Measurements from ENCODE around the gene COPG2. TPM values are rescaled to one million over a fixed set of nuclear protein-coding genes. Genes with fewer than 3 reads are reported as not detected.

The COPG2 gene
- total RNA-seq, 1 experiment from 2014 or later = 13.9 TPM

DNA sequence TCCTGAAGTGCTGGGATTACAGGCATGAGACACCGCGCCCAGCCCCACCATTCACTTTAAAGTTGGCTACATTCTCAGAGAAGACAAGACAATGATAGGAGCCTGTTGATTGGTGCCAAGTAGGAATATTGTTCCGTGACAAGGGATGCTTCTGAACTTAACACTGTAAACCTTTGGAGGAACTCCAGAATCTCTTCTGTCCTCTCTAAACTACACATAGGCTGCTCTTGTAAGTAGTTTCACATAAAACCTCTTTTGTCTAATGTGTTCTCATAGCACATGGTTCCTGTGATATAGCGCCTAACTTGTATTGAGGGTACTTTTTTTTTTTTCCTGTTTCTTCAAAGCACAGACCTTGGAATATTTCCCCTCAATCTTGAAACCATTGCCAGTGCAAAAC is 3.6 kb upstream of the COPG2 start:
- Mint-ChIP-seq H3K27me3 (ENCODE audit: insufficient read depth, unreplicated experiment) (peaks cover 4% of the 10 kb centered on the region), H3K4me3 (ENCODE audit: unreplicated experiment) (no peak overlapping the region), H3K27ac (ENCODE audit: unreplicated experiment) (no peak overlapping the region), H3K9me3 (ENCODE audit: unreplicated experiment) (no peaks in the 10 kb centered on the region), H3K4me1 (ENCODE audit: low read depth, unreplicated experiment) (peaks cover 5% of the 10 kb centered on the region), H3K36me3 (ENCODE audit: insufficient read depth, unreplicated experiment) (no peaks in the 10 kb centered on the region)
- no peaks in the 10 kb centered on the region for H3K36me3 ChIP-seq (ENCODE audit: control insufficient read depth, insufficient read depth, low read length)
- intact Hi-C loops (cut with micrococcal nuclease; ENCODE audit: unreplicated experiment) = no loop called here
- no TSS peak for BruUV-seq (replicated peaks)
- ChIA-PET POLR2A (no interaction called here), CTCF (no interaction called here)
- no peaks in the 10 kb centered on the region for H3K27me3 ChIP-seq (replicated peaks; ENCODE audit: control insufficient read depth, insufficient read depth, low read length)
- H3K9me3 ChIP-seq = no peaks in the 10 kb centered on the region
- DNase-seq = no peak
- TF ChIP-seq CTCF (IDR thresholded peaks at IDR 0.05; ENCODE audit: insufficient read depth in 1 of 2, low read depth in 1 of 2, low read length in 1 of 2, severe bottlenecking in 1 of 2, unreplicated experiment in 1 of 2) = no peak
- H3K4me3 ChIP-seq (ENCODE audit: low read depth, low read length) = no peak overlapping the region
- peaks cover 5% of the 10 kb centered on the region; the same call in 1 of the 2 replicates for H3K4me1 ChIP-seq

DNA sequence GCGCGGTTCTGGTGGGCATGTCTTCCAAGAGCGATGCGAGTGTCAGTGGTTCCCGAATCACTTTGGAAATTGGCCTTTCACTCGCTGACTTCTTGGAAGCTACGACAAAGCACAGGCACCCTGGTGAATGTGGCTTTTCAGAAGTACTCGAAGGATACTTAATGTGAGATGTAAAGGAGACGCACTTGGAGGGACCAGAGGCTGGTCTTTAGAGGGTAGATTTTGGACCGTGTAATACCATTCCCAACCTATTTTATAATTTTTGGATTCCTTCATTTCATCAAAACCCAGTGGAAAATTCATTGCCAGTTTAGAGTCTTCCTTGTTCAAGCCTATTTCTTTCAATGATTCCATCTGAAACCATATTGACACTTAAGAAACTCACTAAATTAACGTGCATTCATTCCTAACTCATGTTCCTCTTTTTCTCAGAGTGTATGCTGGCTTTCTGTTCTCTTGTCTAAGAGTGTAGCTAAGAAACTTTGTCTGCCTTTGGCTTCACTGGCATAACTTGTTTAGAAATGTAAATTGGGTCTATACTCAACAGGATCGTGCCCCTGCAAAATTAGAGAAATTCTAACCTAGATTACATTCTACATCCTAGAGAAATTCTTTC is 645 bp upstream of the COPG2 start:
- TF ChIP-seq CTCF (IDR thresholded peaks at IDR 0.05; ENCODE audit: insufficient read depth in 1 of 2, low read depth in 1 of 2, low read length in 1 of 2, severe bottlenecking in 1 of 2, unreplicated experiment in 1 of 2) = no peak
- CTCF ChIA-PET = no interaction called here
- H3K9me3 Mint-ChIP-seq (ENCODE audit: unreplicated experiment) = no peaks in the 10 kb centered on the region
- TSS peak; percentile 71 for BruUV-seq (replicated peaks)
- H3K9me3 ChIP-seq = no peaks in the 10 kb centered on the region
- intact Hi-C loops (cut with micrococcal nuclease; ENCODE audit: unreplicated experiment) = no loop called here
- no peak for DNase-seq
- H3K4me3 ChIP-seq (ENCODE audit: low read depth, low read length) = peak overlapping the region; percentile 76
- no peaks in the 10 kb centered on the region for H3K36me3 ChIP-seq (ENCODE audit: control insufficient read depth, insufficient read depth, low read length)
- peaks cover 5% of the 10 kb centered on the region for H3K4me1 Mint-ChIP-seq (ENCODE audit: low read depth, unreplicated experiment)
- H3K4me1 ChIP-seq = peaks cover 5% of the 10 kb centered on the region; the same call in 1 of the 2 replicates
- no peaks in the 10 kb centered on the region for H3K27me3 Mint-ChIP-seq (ENCODE audit: insufficient read depth, unreplicated experiment)
- no peaks in the 10 kb centered on the region for H3K36me3 Mint-ChIP-seq (ENCODE audit: insufficient read depth, unreplicated experiment)
- no peaks in the 10 kb centered on the region for H3K27me3 ChIP-seq (replicated peaks; ENCODE audit: control insufficient read depth, insufficient read depth, low read length)
- POLR2A ChIA-PET = no interaction called here
- peak overlapping the region; percentile 84 for H3K4me3 Mint-ChIP-seq (ENCODE audit: unreplicated experiment)
- no peak overlapping the region for H3K27ac Mint-ChIP-seq (ENCODE audit: unreplicated experiment)

DNA sequence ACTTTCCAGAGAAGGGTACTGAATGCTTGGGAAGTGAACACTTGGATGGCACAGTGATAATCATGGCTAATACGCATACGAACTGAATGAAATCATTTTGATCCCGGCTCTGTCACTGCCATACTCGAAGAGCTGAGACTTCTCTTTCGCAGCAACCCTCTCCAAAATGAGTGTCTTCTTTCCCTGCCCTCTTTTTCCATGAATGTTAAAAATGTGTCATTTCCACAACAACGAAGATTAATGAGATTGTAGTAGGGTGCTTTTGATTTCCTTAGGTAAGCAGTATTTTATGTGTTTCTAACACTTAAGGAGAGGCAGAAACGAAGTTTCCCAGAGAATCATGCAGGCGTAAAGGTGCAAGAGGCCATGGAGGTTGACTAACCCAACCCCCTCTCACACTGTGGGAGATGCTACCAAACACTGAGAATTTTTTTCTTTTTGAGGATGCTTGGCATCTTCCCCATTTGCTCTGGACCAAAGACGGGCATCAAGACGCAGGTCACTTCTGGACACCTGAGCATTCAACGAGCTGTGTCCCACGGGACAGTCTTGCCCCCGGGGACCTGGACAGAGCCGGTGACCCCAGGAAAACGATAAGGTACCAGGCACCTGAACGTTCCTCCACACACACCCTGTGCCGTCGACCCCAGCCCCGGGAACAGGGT is 823 bp downstream of the COPG2 start:
- ChIA-PET POLR2A (interaction anchor here (0.6 kb wide), 1 partner anchor 208 kb away, joined by 3 read pairs; no protein-coding TSS in a partner anchor), CTCF (no interaction called here)
- no peaks in the 10 kb centered on the region for H3K9me3 ChIP-seq
- peaks cover 5% of the 10 kb centered on the region for H3K4me1 Mint-ChIP-seq (ENCODE audit: low read depth, unreplicated experiment)
- BruUV-seq (replicated peaks) = no TSS peak
- H3K9me3 Mint-ChIP-seq (ENCODE audit: unreplicated experiment) = no peaks in the 10 kb centered on the region
- H3K4me3 Mint-ChIP-seq (ENCODE audit: unreplicated experiment) = peak overlapping the region; percentile 84
- intact Hi-C loops (cut with micrococcal nuclease; ENCODE audit: unreplicated experiment) = no loop called here
- H3K27me3 Mint-ChIP-seq (ENCODE audit: insufficient read depth, unreplicated experiment) = no peaks in the 10 kb centered on the region
- no peaks in the 10 kb centered on the region for H3K36me3 ChIP-seq (ENCODE audit: control insufficient read depth, insufficient read depth, low read length)
- no peak for DNase-seq
- H3K4me1 ChIP-seq = peaks cover 5% of the 10 kb centered on the region; the same call in 1 of the 2 replicates
- TF ChIP-seq CTCF (IDR thresholded peaks at IDR 0.05; ENCODE audit: insufficient read depth in 1 of 2, low read depth in 1 of 2, low read length in 1 of 2, severe bottlenecking in 1 of 2, unreplicated experiment in 1 of 2) = no peak
- no peak overlapping the region for H3K27ac Mint-ChIP-seq (ENCODE audit: unreplicated experiment)
- H3K27me3 ChIP-seq (replicated peaks; ENCODE audit: control insufficient read depth, insufficient read depth, low read length) = no peaks in the 10 kb centered on the region
- peak overlapping the region; percentile 76 for H3K4me3 ChIP-seq (ENCODE audit: low read depth, low read length)
- no peaks in the 10 kb centered on the region for H3K36me3 Mint-ChIP-seq (ENCODE audit: insufficient read depth, unreplicated experiment)

All from Caco-2 (cell line).